Gastrocnemius medialis (tissue), 4 donors: ENCODE results near the gene MRE11.

Source experiments
- CTCF ChIP-seq, 5 experiments: fragments of 450-650 bp in 3 of 5; fragments of 200-600 bp in 2 of 5; sonication (generic) in 2 of 5; IDR thresholded peaks in 4 of 5; conservative IDR thresholded peaks in 1 of 5; 1 replicate in 4 of 5; 2 replicates in 1 of 5; pipeline ENCODE4 v1.5.1; 2016 to 2019; ENCODE audit warnings: antibody characterized with exemption in 5 of 5, mild to moderate bottlenecking in 3 of 5, moderate library complexity in 3 of 5
- POLR2A ChIP-seq, 2 donors: fragments of 450-650 bp; IDR thresholded peaks; one replicate each; pipeline ENCODE4 v1.6.1; 2017; ENCODE audit warnings: antibody characterized with exemption in 2 of 2, mild to moderate bottlenecking in 2 of 2, moderate library complexity in 2 of 2

- TF ChIP-seq CTCF (IDR thresholded peaks at IDR 0.05 in 4 of 5, conservative IDR thresholded peaks at IDR 0.05 in 1 of 5) = no peak
- TF ChIP-seq POLR2A (IDR thresholded peaks at IDR 0.05) = no peak
Observed at GRCh38 chr11:94455861-94456260, 37.8 kb downstream of the MRE11 start.
